Activated CD4-positive, alpha-beta T cell treated with anti-CD3 and anti-CD28 coated beads for 4 hours (primary cell): ENCODE results near the gene VEPH1.

Source experiments
- DNase-seq, 2 donors: peaks; one replicate each; pipeline ENCODE4 v3.0.0-alpha.2; 2020

VEPH1 gene

GRCh38 chr3:157423337-157423736 lies 79.9 kb downstream of the VEPH1 start:
- DNase-seq = no peak

GRCh38 chr3:157420606-157421130 lies 82.5 kb downstream of the VEPH1 start:
- no peak for DNase-seq

- DNase-seq = no peak
Measured at GRCh38 chr3:157418104-157418503, 85.1 kb downstream of the VEPH1 start.

- no peak for DNase-seq
Measured at GRCh38 chr3:157417247-157417646, 86.0 kb downstream of the VEPH1 start.

DNA sequence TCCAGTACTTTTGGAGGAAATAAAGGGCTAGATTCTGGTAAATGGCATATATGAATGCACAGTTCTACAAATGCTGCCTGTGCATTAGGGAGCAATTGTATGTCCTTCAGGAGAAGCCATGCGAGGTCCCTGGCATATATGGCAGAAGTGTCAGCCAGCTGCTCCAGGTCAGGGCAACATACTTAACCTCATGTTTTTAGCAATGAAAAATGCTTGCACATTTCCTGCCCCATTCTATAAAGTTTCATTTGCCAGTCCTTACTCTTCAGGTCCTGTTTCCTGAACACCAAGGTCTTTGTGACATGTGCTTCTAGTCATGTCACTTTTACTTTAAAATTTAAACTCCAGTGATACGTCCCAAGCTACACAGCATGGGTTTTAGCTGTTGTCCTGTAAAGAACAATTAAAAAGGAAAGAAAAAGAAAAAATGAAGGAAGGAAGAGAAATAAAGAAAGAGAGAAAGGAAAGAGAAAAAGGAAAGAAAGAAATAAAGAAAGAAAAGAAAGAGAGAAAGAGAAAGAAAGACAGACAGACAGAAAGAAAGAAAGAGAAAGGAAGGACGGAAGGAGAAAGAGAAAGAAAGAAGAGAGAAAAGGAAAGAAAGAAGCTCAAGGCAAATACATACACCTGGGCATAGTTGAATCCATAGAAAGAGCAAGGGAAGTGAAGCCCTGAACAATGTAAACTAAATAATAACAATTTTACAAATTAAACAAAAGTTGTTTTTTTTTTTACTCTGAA lies 86.7 kb downstream of the VEPH1 start:
- DNase-seq = no peak

GRCh38 chr3:157414861-157415260 lies 88.4 kb downstream of the VEPH1 start:
- no peak for DNase-seq

GRCh38 chr3:157412323-157412855 lies 90.8 kb downstream of the VEPH1 start:
- DNase-seq = no peak

DNA sequence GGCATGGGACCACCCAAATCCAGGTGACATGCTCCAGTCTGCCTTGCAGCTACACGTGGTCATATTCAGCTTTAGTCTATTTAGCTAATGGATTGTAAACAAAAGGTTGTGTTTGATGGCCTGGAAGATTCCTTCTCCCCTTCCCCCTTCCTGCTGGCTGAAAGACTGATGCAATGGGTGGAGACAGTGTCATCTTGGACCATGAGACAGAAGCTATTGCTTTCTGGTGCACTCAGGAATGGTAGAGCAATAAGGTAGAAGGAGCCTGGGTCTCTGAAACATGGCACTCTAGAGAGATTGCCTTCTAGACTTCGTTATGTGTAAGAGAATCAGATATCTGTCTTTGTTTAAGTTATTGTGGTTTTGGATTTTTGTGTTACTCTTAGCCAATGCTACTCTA lies 92.3 kb downstream of the VEPH1 start:
- DNase-seq = no peak

DNA sequence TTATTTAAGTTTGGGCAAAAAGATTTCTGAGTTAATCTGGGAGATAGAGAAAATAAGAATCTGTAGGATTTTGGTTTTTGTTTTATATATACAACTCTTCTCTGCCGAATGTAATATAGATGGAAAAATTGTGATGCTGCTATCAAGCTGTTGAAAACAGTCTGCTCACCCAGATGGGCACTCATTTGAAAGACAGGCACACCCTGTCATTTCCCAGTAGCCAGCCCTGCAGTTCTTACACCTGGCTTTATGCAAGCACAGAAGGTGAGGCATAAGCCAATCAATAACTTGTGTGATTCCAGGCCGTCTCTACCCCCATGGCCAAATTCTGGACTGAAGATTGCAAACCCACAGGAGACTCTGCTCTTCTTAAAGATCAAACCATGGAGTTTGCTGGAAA lies 93.7 kb downstream of the VEPH1 start:
- DNase-seq = no peak

- no peak for DNase-seq
Measured at GRCh38 chr3:157408499-157409149, 94.6 kb downstream of the VEPH1 start.

DNA sequence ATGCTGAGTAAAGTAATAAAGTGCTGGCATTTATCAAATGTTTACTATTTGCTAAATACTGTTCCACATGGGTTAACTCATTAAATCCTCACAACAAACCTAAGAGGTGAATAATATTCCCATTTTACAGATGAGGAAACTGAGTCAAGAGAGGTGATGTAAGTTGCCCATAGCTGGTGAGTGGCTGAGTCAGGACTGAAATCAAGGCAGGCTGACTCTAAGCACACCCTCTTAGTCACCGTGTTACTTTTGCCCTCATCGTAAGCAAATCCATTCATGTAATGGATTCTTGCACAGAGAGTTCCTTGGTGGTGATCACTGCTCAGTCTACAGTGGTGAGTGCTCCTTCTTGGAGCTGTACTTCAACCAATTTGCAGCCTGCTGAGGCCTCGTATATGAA lies 95.4 kb downstream of the VEPH1 start:
- no peak for DNase-seq

GRCh38 chr3:157406394-157406793 lies 96.8 kb downstream of the VEPH1 start:
- DNase-seq = no peak

- DNase-seq = no peak
Measured at GRCh38 chr3:157405457-157405856, 97.8 kb downstream of the VEPH1 start.

GRCh38 chr3:157404381-157404780 lies 98.8 kb downstream of the VEPH1 start:
- DNase-seq = no peak

DNA sequence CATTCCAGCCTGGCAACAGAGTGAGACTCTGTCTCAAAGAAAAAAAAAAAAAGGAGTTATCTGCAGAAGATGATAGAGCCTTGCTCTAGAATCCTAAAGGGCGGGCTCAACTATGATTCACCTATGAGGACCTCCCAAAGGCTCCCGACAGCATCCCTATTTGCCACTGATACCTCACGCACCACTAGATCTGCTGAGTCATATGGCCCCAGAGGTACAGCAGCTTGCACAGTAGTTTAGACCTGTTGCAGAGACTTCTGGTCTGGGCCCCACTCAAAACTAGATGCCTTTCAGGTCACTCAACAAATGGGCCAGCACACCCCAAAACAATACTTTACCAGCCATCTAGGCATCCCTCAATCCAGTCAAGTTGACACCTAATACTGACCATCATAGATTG lies 104.6 kb downstream of the VEPH1 start:
- DNase-seq = no peak

GRCh38 chr3:157394411-157394810 lies 108.8 kb downstream of the VEPH1 start:
- no peak for DNase-seq

- DNase-seq = no peak
Measured at GRCh38 chr3:157393113-157393512, 110.1 kb downstream of the VEPH1 start.

DNA sequence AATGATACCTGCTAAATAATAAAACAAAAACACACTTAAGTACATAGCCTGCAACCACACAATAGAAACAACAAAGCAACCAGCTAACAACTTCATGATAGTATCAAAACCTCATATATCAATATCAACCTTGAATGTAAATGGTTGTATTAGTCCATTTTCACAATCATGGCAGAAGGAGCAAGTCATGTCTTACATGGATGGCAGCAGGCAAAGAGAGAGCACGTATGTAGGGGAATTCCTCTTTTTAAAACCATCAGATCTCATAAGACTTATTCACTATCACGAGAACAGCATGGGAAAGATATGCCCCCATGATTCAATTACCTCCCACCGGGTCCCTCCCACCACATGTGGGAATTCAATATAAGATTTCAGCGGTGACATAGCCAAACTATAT lies 111.1 kb downstream of the VEPH1 start:
- DNase-seq = no peak

GRCh38 chr3:157390713-157391515 lies 112.3 kb downstream of the VEPH1 start:
- no peak for DNase-seq

- no peak for DNase-seq
Measured at GRCh38 chr3:157388976-157389375, 114.2 kb downstream of the VEPH1 start.

GRCh38 chr3:157387708-157388435 lies 115.3 kb downstream of the VEPH1 start:
- no peak for DNase-seq

GRCh38 chr3:157384491-157384890 lies 118.7 kb downstream of the VEPH1 start:
- no peak for DNase-seq

DNA sequence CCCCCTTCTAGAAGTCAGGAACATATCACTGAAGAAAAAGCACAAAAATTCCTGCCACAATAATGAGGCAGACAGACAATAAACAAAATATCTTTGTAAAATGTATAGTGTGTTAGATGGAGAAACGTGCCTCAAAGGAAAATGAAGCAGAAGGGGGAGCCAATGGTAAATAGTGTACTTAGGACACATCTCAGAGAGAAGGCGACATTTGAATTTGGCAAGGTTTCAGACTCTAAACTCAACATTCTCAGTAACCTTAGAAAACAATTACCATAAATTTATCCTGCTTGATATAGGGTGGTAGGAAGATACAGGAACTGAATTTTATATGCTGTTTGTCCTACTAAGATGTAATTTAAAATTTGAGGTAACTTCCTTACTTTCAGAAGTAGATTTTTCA lies 119.2 kb downstream of the VEPH1 start:
- no peak for DNase-seq
